ENCODE measurements around the gene CIBAR2.
"Not testable (repeated sequence)": the region's sequence is repeated elsewhere in the genome, so short reads cannot be mapped to it uniquely, and the experiment has no call there.

CIBAR2 gene

DNA sequence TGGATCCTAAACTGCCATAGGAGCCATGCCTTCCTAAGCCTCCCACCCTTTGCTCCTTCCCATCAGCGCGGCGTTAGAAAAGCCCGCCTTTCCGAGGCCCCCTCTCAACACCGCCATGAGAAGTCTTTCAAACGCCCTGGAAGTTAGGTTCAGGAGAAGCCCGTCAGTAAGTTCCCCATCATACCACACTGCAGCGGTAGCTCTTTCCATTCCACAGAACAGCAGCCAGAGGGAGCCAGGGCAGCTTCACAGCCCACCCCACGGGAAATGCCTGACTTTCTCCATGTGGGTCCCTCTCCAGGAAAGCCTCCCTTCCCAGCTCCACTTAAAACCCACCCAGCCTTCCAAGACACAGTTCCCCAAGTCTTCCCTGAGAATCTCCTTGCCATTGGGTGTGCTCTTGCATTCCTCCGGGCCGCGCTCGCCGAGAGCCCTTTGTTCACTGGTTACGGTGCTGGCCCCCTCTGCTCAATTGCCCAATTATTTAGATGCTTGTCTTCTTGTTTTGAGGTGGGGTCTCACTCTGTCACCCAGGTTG lies 56.0 kb downstream of the CIBAR2 start:
- DNase-seq = no peak

DNA sequence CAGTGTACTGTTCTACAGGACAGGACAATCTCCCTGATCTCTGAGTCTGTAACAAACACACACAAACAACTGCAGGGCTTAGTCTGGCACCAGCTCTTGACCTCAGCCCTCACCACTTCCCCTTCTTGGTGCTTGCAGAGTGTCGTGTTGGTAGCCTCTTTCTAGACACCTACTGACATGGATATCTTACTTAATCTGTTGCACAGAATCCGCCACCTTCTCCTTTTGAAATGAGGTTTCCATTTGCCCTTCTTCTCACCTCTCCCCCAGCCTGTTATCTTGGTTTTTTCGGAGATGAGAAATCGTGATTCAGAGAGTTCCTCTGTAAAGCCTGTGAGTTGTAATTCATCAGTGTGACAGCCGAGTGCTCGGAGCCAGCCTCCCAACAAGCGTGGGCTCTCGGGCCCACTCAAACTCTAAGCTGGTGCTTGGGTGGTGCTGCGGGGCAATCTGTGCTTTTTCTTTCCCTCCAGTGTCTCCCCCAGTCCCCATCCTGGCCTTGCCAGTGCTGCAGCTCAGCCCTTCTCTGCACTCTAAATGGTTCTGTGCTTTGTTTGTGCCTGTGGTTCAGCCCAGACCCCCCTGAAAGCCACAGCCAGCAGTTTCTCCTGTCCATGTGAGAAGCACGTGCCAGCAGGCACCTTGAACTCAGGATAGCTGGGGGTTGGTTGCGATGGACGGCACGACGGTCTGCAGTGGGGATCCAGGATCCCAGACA lies 56.6 kb downstream of the CIBAR2 start:
- no peak for DNase-seq

GRCh38 chr16:85054948-85055492 lies 57.3 kb downstream of the CIBAR2 start:
- DNase-seq = no peak

GRCh38 chr16:85054321-85054720 lies 58.0 kb downstream of the CIBAR2 start:
- not testable (repeated sequence) for DNase-seq

DNA sequence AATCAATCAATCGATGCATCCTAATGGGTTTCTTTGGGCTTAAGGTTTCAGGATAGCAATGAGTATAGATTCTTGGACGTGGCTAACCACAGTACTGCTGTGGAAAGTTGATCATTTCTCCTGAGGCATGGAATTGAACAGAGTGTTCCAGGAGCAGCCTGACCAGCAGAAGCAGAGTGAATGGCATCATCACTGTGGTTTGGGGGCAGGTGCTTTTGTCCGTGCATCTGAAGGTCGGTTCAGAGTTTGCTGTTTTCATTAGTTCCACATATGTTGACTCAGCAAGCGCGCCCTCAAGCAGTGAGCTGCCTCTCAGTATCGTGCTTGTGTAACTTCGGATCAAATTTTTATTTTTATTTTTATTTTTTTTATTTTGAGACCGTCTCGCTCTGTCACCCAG lies 59.7 kb downstream of the CIBAR2 start:
- no peak for DNase-seq

GRCh38 chr16:85051683-85052082 lies 60.6 kb downstream of the CIBAR2 start:
- no peak for DNase-seq

- no peak for DNase-seq
Observed at GRCh38 chr16:85051067-85051581, 61.1 kb downstream of the CIBAR2 start.

GRCh38 chr16:85049706-85050305 lies 62.5 kb downstream of the CIBAR2 start:
- no peak for DNase-seq

DNA sequence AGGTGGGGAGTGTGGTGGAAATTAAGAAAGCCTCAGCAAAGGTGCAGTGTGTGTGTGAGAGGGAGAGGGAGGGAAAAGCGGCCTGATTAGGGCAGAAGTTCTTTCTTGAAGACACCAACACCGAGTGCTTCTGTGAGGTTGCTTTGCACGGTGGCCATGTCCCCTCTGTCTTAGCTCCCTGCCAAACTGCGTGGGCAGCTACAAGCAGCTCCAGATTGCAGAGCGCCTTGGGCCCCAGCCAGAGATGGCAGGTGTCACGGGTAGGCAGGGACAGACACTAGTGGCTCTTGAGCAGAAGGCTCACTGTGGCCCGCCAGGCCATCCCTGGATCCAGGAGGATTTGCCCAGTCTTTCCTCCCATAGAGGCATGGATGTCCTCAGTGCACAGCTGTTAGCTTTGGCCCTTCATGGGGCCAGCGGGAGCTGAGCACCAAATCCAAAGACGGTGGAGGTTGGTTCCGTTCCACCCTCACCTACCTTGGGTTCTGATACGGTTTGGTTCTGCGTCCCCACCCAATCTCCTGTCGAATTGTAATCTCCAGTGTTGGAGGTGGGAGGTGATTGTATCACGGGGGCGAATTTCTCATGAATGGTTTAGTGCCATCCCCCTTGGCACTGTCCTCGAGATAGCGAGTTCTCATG lies 63.2 kb downstream of the CIBAR2 start:
- DNase-seq = no peak

All from NCI-H1048 (cell line).